ENCODE measurements around the gene WFDC6. TPM values are rescaled to one million over a fixed set of nuclear protein-coding genes. Genes with fewer than 3 reads are reported as not detected.

The WFDC6 gene
- total RNA-seq, 1 experiment from 2014 or later, result not detected

DNA sequence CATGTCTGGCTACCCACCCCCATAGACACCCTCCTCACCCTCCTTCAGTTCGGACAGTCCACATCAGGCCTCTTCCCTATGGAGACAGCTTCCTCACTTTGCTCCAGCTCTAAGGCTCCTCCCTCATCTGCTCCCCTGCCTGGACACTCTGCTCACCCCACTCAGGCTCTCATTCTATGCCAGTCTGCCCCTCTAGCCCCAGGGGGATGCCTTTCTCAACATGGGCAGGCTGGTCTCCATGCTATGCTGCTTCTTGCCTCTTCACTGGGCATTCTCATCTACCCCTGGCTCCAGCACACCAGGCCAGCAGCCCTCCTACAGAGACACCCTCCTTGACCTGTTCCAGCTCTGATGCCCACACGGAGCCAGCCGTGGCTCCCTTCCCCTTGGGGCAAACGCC, 39.9 kb upstream of the WFDC6 start, which contains the start of gene WFDC8:
WFDC8 (minus strand) TSS at position 101 of the 400 bp plus-strand sequence; CDS start at position 64, 37 bp downstream.
- H2BK12ac ChIP-seq (ENCODE audit: insufficient read length, low read depth, low read length), result no peak within 1 kb of the TSS
- no peak within 1 kb of the TSS for H3K56ac ChIP-seq (ENCODE audit: insufficient read length, low read depth, low read length)
- H4K5ac ChIP-seq (ENCODE audit: insufficient read length, low read depth, low read length), result no peak within 1 kb of the TSS
- H4K20me1 ChIP-seq (ENCODE audit: control insufficient read depth, insufficient read depth, insufficient read length), result no peaks in the 10 kb centered on the region
- no peaks in the 10 kb centered on the region for H3K9me3 ChIP-seq (ENCODE audit: control insufficient read depth, low read depth, low read length)
- no peak within 1 kb of the TSS for H3K27ac ChIP-seq (ENCODE audit: insufficient read length, low read depth, low read length)
- Mint-ChIP-seq H3K4me1 (peaks cover 37 to 47% of the 10 kb centered on the region in 2 experiments), H3K27me3 (ENCODE audit: low read depth) (peaks cover 2% of the 10 kb centered on the region; the same call in 1 of the 2 replicates), H3K9me3 (no peaks in the 10 kb centered on the region), H3K36me3 (ENCODE audit: insufficient read depth in 1 of 3, low read depth in 3 of 3) (no peaks in the 10 kb centered on the region), H3K27ac (peak within 1 kb of the TSS; percentile 76 to 90 (median 84)), H3K4me3 (no peak within 1 kb of the TSS)
- H3K79me2 ChIP-seq (ENCODE audit: insufficient read depth, low read length), result no peaks in the 10 kb centered on the region
- no peak within 1 kb of the TSS for H3T11ph ChIP-seq (ENCODE audit: low read length)
- H2BK120ac ChIP-seq (ENCODE audit: low read depth, low read length, poor library complexity, severe bottlenecking), result no peak within 1 kb of the TSS
- no peaks in the 10 kb centered on the region for H3K27me3 ChIP-seq (ENCODE audit: insufficient read depth, low read length)
- H3K4me1 ChIP-seq (ENCODE audit: insufficient read depth, low read length), result peaks cover 10% of the 10 kb centered on the region; the same call in 1 of the 2 replicates
- H3K9ac ChIP-seq (ENCODE audit: extremely low read depth, insufficient read length, low read length), result no peak within 1 kb of the TSS
- no peak within 1 kb of the TSS for H3K23ac ChIP-seq (ENCODE audit: insufficient read length, low read depth, low read length)
- no peak within 1 kb of the TSS for H3K4ac ChIP-seq (ENCODE audit: low read depth, low read length)
- H2BK15ac ChIP-seq (ENCODE audit: low read depth, low read length), result no peak within 1 kb of the TSS
- no peak within 1 kb of the TSS for H3K4me2 ChIP-seq (ENCODE audit: insufficient read depth, insufficient read length, low read length)
- H4K91ac ChIP-seq (ENCODE audit: insufficient read length, low read depth, low read length), result no peak within 1 kb of the TSS
- H3K18ac ChIP-seq (ENCODE audit: insufficient read length, low read depth, low read length), result no peak within 1 kb of the TSS
- no peak within 1 kb of the TSS for H2BK5ac ChIP-seq (ENCODE audit: insufficient read length, low read length)
- no peak for DNase-seq
- TF ChIP-seq, protein P1, sequence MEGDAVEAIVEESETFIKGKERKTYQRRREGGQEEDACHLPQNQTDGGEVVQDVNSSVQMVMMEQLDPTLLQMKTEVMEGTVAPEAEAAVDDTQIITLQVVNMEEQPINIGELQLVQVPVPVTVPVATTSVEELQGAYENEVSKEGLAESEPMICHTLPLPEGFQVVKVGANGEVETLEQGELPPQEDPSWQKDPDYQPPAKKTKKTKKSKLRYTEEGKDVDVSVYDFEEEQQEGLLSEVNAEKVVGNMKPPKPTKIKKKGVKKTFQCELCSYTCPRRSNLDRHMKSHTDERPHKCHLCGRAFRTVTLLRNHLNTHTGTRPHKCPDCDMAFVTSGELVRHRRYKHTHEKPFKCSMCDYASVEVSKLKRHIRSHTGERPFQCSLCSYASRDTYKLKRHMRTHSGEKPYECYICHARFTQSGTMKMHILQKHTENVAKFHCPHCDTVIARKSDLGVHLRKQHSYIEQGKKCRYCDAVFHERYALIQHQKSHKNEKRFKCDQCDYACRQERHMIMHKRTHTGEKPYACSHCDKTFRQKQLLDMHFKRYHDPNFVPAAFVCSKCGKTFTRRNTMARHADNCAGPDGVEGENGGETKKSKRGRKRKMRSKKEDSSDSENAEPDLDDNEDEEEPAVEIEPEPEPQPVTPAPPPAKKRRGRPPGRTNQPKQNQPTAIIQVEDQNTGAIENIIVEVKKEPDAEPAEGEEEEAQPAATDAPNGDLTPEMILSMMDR (conservative IDR thresholded peaks at IDR 0.05), result no peak
- no peak within 1 kb of the TSS for H2BK20ac ChIP-seq (ENCODE audit: low read depth, low read length, poor library complexity, severe bottlenecking)
- no peaks in the 10 kb centered on the region for H3K79me1 ChIP-seq (ENCODE audit: insufficient read depth, low read depth, low read length, poor library complexity, severe bottlenecking)
- H4K8ac ChIP-seq (replicated peaks; ENCODE audit: insufficient read length, low read depth, low read length), result no peak within 1 kb of the TSS
- no peak within 1 kb of the TSS for H2AFZ ChIP-seq (ENCODE audit: low read length)
- H3K14ac ChIP-seq (ENCODE audit: insufficient read depth, low read length), result no peak within 1 kb of the TSS
- H3K23me2 ChIP-seq (ENCODE audit: insufficient read length, low read depth, low read length, poor library complexity, severe bottlenecking), result no peaks in the 10 kb centered on the region
- H2AK5ac ChIP-seq (ENCODE audit: insufficient read length, low read length), result no peak within 1 kb of the TSS
- no CpG with 5 or more reads among the region's 4 CpGs for WGBS (ENCODE audit: extremely low coverage, insufficient read length, low lambda C conversion rate)

All from H9 (cell line).